K562 (cell line): ENCODE measurements around the gene NFATC1. TPM values are rescaled to one million over a fixed set of nuclear protein-coding genes. Genes with fewer than 3 reads are reported as not detected.

Source experiments
- ATAC-seq: fragments of 200-7000 bp; cut with Tn5 transposase; 3 replicates; pipeline ENCODE4 v1.9.1; 2020; ENCODE audit warnings: moderate library complexity
- BruUV-seq: library from RNA; stranded (reverse); fragments of 400-500 nt; replicated peaks from 2 replicates; lab custom pipeline; 2021; lab: Mats Ljungman, UMichigan
- CTCF ChIA-PET: fragments of 300-600 bp; formaldehyde crosslinking; extraction: SDS; loops from one replicate; lab custom pipeline; 2021; ENCODE audit warnings: low intra/inter-chr PET ratio; lab: Yijun Ruan, JAX
- POLR2A ChIA-PET: fragments of 300-600, 350-650 bp; sonication (Branson Sonifier 250); formaldehyde crosslinking; extraction: SDS; loops from one replicate; lab custom pipeline; 2021; ENCODE audit warnings: antibody characterized with exemption, inconsistent platforms; lab: Yijun Ruan, JAX
- DNase-seq, 4 experiments: peaks; one replicate each; pipeline versions ENCODE4 v3.0.0 to v3.0.0-alpha.2; 2011 to 2018; ENCODE audit warnings: low spot score in 3 of 4, mixed read lengths in 3 of 4; ENCODE audit errors: extremely low read depth in 1 of 4
- FAIRE-seq: peaks from 2 replicates; lab custom pipeline; 2011; peaks lifted over from hg19 to GRCh38; lab: Jason Lieb, UNC
- H2AFZ ChIP-seq: 2 replicates; pipeline ENCODE4 v1.6.0; 2011; ENCODE audit warnings: low read depth, low read length, control low read depth, inconsistent platforms
- H3K27ac ChIP-seq: fragments of 200-600 bp; 3 replicates; pipeline ENCODE4 v1.8.0; 2011; ENCODE audit warnings: low read depth, mild to moderate bottlenecking, control low read depth, inconsistent platforms, low read length, moderate library complexity, mixed read lengths; ENCODE audit errors: extremely low read depth
- H3K27me3 ChIP-seq, 2 experiments: fragments of 300-600 bp in 1 of 2; 2 replicates in 1 of 2; 3 replicates in 1 of 2; pipeline versions ENCODE4 v1.6.0 to v1.8.0; 2011; ENCODE audit warnings: inconsistent platforms in 2 of 2, low read length in 2 of 2, mild to moderate bottlenecking in 1 of 2, mixed read lengths in 1 of 2, moderate library complexity in 1 of 2; ENCODE audit not compliant: control insufficient read depth in 2 of 2, insufficient read depth in 2 of 2
- H3K36me3 ChIP-seq: fragments of 300-600 bp; 3 replicates; pipeline ENCODE4 v1.8.0; 2011; ENCODE audit warnings: mild to moderate bottlenecking, low read length, inconsistent platforms; ENCODE audit not compliant: control insufficient read depth, insufficient read depth
- H3K4me1 ChIP-seq, 2 experiments: fragments of 200-600 bp in 1 of 2; replicated peaks in 1 of 2; 2 replicates in 1 of 2; 3 replicates in 1 of 2; pipeline versions ENCODE4 v1.5.1 to v1.8.0; 2011; ENCODE audit warnings: inconsistent platforms in 2 of 2, low read length in 2 of 2, mild to moderate bottlenecking in 1 of 2, mixed read lengths in 1 of 2, moderate library complexity in 1 of 2; ENCODE audit not compliant: control insufficient read depth in 2 of 2, insufficient read depth in 2 of 2
- H3K4me2 ChIP-seq: 2 replicates; pipeline ENCODE4 v1.6.1; 2011; ENCODE audit warnings: low read length, control low read depth, inconsistent platforms, mixed read lengths; ENCODE audit not compliant: insufficient read depth
- H3K4me3 ChIP-seq: fragments of 200-600 bp; sonication (generic), shearing (Covaris generic); 2 replicates; pipeline ENCODE4 v1.5.1; 2016; ENCODE audit warnings: control low read depth, inconsistent platforms
- H3K79me2 ChIP-seq: fragments of 200-600 bp; 3 replicates; pipeline ENCODE4 v1.8.0; 2011; ENCODE audit warnings: low read length, inconsistent platforms; ENCODE audit not compliant: control insufficient read depth, insufficient read depth
- H3K9ac ChIP-seq, 2 experiments: 2 replicates each; pipeline versions ENCODE4 v1.6.0 to v1.6.1; 2011; ENCODE audit warnings: low read depth in 2 of 2, low read length in 2 of 2, control low read depth in 1 of 2, inconsistent platforms in 1 of 2, mild to moderate bottlenecking in 1 of 2, mixed read lengths in 1 of 2; ENCODE audit not compliant: insufficient read depth in 1 of 2
- H3K9me1 ChIP-seq: one replicate; pipeline ENCODE4 v1.6.0; 2011; ENCODE audit warnings: inconsistent platforms, mild to moderate bottlenecking, low read length, moderate library complexity; ENCODE audit not compliant: control insufficient read depth, insufficient read depth
- H3K9me3 ChIP-seq: replicated peaks from 2 replicates; pipeline ENCODE4 v1.5.1; 2011; ENCODE audit warnings: low read depth, low read length, inconsistent platforms; ENCODE audit not compliant: control insufficient read depth, insufficient read depth
- H4K20me1 ChIP-seq: replicated peaks from 2 replicates; pipeline ENCODE4 v1.6.1; 2011; ENCODE audit warnings: low read length, inconsistent platforms, mixed read lengths; ENCODE audit not compliant: control insufficient read depth, insufficient read depth
- ELF4 ChIP-seq: fragments of 450-650 bp; formaldehyde crosslinking; IDR thresholded peaks from 2 replicates; pipeline ENCODE4 v1.4.0; 2022; ENCODE audit warnings: missing genetic modification characterization
- FOXP1 ChIP-seq: sonication (generic); formaldehyde crosslinking; IDR thresholded peaks from 2 replicates; pipeline ENCODE4 v1.8.0; 2022; ENCODE audit warnings: mild to moderate bottlenecking, missing genetic modification reagents
- GTF2A2 ChIP-seq: IDR thresholded peaks from 2 replicates; pipeline ENCODE4 v1.6.1; 2016; ENCODE audit warnings: mild to moderate bottlenecking, missing genetic modification characterization, missing compliant biosample characterization
- MEIS2 ChIP-seq: fragments of 450-650 bp; IDR thresholded peaks from 2 replicates; pipeline ENCODE4 v1.6.1; 2014; ENCODE audit warnings: mild to moderate bottlenecking; ENCODE audit not compliant: partially characterized antibody
- POLR2B ChIP-seq: fragments of 450-650 bp; IDR thresholded peaks from 2 replicates; pipeline ENCODE4 v1.6.1; 2018; ENCODE audit warnings: low read depth; ENCODE audit not compliant: partially characterized antibody
- POLR2H ChIP-seq: IDR thresholded peaks from 2 replicates; pipeline ENCODE4 v1.6.1; 2016; ENCODE audit warnings: missing genetic modification characterization, low read depth, mild to moderate bottlenecking, control low read depth, missing compliant biosample characterization, moderate library complexity
- RUNX1 ChIP-seq: sonication (generic); IDR thresholded peaks from 2 replicates; pipeline ENCODE4 v1.6.1; 2016; ENCODE audit warnings: antibody characterized with exemption, low read depth
- SP2 ChIP-seq: IDR thresholded peaks from 2 replicates; pipeline ENCODE4 v1.6.1; 2011; ENCODE audit warnings: mild to moderate bottlenecking, low read depth, low read length, moderate library complexity; ENCODE audit not compliant: poor library complexity, severe bottlenecking; ENCODE audit errors: extremely low read depth
- TAF15 ChIP-seq: fragments of 200-400 bp; formaldehyde crosslinking; IDR thresholded peaks from 2 replicates; pipeline ENCODE4 v1.6.1; 2017; ENCODE audit warnings: mild to moderate bottlenecking, low read depth, low read length, moderate library complexity
- TCFL5 ChIP-seq: fragments of 250-450 bp; sonication (Bioruptor Pico); conservative IDR thresholded peaks from 2 replicates; pipeline ENCODE4 v1.6.1; 2021; ENCODE audit warnings: mild to moderate bottlenecking, moderate library complexity, matching md5 sums
- TGIF2 ChIP-seq: sonication (generic); formaldehyde crosslinking; IDR thresholded peaks from 2 replicates; pipeline ENCODE4 v1.8.1; 2022; ENCODE audit warnings: mild to moderate bottlenecking, missing genetic modification reagents, moderate library complexity
- ZFP30 ChIP-seq: fragments of 250-450 bp; sonication (Bioruptor Pico); IDR thresholded peaks from 2 replicates; pipeline ENCODE4 v1.8.0; 2022; ENCODE audit warnings: moderate library complexity, mild to moderate bottlenecking, inconsistent platforms, borderline replicate concordance
- ZNF124 ChIP-seq: sonication (generic); formaldehyde crosslinking; IDR thresholded peaks from 2 replicates; pipeline ENCODE4 v1.8.1; 2022; ENCODE audit warnings: missing genetic modification reagents
- ZNF3 ChIP-seq: fragments of 250-450 bp; sonication (Bioruptor Pico); IDR thresholded peaks from 2 replicates; pipeline ENCODE4 v1.5.0; 2021; ENCODE audit warnings: mild to moderate bottlenecking, moderate library complexity
- WGBS: fragments of 100-300 bp; shearing (Covaris generic); methylation state at CpG from one replicate; pipeline ENCODE4 v1.1.6; 2016; ENCODE audit warnings: low coverage, mixed read lengths; ENCODE audit not compliant: insufficient coverage; ENCODE audit errors: missing lambda C conversion rate; 5-methylcytosine and 5-hydroxymethylcytosine counted together
- in situ Hi-C: fragments of 300-500 bp; cut with MboI; formaldehyde crosslinking; loops from 4 replicates; pipeline ENCODE4 v1.15.0; 2018; ENCODE audit warnings: inconsistent platforms, mixed read lengths
- intact Hi-C: fragments of 100-400 bp; cut with micrococcal nuclease; formaldehyde crosslinking; loops from 2 replicates; pipeline ENCODE4 v1.14.2; 2022
- polyA plus RNA-seq, 8 experiments: library from polyadenylated mRNA; depleted of rRNA in 4 of 8; stranded (reverse) in 5 of 8; unstranded in 3 of 8; fragments of >200 nt; fragmentation: Nextera tagmentation in 2 of 8; fragmentation: Illumina TruSeq in 1 of 8; extraction: Ambion mirVana in 2 of 8; extraction: Trizol in 1 of 8; gene quantifications; 2 replicates each; pipeline versions ENCODE4 v1.2.1 to v1.2.3, GENCODE V29; 2011 to 2014; ENCODE audit warnings: inconsistent platforms in 1 of 8, missing spikeins in 1 of 8
- total RNA-seq, 7 experiments: library from RNA; depleted of rRNA in 6 of 7; stranded (reverse); fragments of >200 nt in 6 of 7; fragmentation: Illumina TruSeq in 2 of 7; extraction: Trizol in 2 of 7; gene quantifications; 2 replicates each; pipeline versions ENCODE4 v1.2.1 to v1.2.3, GENCODE V29; 2011 to 2021; ENCODE audit warnings: low replicate concordance in 1 of 7
- TF ChIP-seq, protein P1 (sequence below): fragments of 450-650 bp; IDR thresholded peaks from 2 replicates; pipeline ENCODE4 v1.6.1; 2017; ENCODE audit warnings: antibody characterized with exemption, mild to moderate bottlenecking

NFATC1 gene
- total and polyA plus RNA-seq, 9 of the 15 experiments (the other 6 are each of a cell fraction or from before 2014, with no cell fraction given) = 1.1 to 16.4 (median 2.5) TPM

DNA sequence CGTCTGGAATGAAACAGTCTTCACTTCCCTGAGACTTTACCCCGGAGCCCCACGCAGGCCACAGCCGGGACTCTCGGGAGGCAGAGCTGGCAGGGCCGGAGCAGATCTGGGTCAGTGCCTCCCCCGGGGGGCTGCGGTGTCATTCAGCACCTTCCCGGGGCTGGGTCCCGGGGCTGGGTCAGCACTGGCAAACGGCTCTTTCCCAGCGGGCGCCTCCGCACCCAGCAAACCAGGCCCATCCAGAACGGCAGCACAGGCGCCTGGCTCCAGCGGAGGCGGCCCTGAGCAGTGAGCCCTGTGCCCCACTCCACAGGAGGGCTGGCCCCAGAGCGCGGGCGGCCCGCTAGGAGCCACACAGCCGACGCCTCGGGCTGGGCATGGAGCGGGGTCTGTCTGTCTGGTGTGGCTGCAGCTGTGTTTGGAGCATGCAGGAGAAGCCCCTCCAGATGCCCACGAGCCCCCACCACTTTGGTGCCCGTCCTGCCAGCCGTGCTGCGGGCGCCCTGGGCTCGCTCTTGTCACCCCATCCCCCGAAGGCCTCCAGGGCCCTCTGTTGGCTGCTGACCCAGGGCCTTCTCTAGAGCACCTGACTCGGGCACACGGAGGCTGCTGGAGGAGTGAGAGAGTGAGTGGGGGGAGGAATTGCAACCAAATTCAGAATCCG lies 151.8 kb downstream of the NFATC1 start (continued):
- TF ChIP-seq RUNX1 (no peak), ELF4 (no peak), TGIF2 (CRISPR knock-in tag) (no peak), ZNF3 (CRISPR knock-in tag) (no peak), POLR2B (no peak), SP2 (no peak), ZNF124 (CRISPR knock-in tag) (no peak)

DNA sequence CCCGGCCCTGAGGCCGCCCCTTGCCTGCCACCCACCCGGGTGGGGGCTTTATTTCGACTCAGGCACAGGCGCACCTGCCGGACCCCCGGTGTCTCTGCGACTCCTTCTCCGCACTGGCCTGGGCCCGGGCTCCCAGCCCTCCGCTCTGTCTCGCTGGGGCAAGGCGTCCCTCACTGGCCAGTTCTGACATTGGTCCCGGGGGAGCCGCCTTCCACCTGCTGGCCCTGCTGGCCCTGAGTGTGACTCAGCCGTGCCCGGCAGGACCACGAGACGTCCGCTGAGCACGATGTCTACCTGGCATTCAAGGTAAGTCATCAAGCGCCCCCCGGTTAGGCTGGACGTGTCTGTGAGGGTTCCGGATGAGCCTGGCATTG lies 152.3 kb downstream of the NFATC1 start:
- intact Hi-C loops (no loop called here), in situ Hi-C loops (loop anchor here (5.0 kb wide), 1 partner anchor 79 kb away; no protein-coding TSS in a partner anchor)
- Histone ChIP-seq H3K9me1 (no peaks in the 10 kb centered on the region), H3K4me2 (no peak overlapping the region), H3K36me3 (no peaks in the 10 kb centered on the region), H3K27me3 (peaks cover 21 to 54% of the 10 kb centered on the region in 2 experiments; a peak in 3 of 5 replicates), H4K20me1 (0 out of 2 replicates have a peak, but pooled peaks cover 4% of the 10 kb centered on the region), H3K9ac (no peak overlapping the region), H3K79me2 (no peaks in the 10 kb centered on the region), H2AFZ (no peak overlapping the region), H3K4me1 (peaks cover 0 to 17% of the 10 kb centered on the region in 2 experiments; a peak in 2 of 5 replicates), H3K27ac (no peak overlapping the region), H3K4me3 (no peak overlapping the region), H3K9me3 (no peaks in the 10 kb centered on the region)
- DNase-seq (no peak), ATAC-seq (no peak), FAIRE-seq (no peak)
- BruUV-seq = no TSS peak
- WGBS = 17% methylated on average over 8 of the region's 25 CpGs
- ChIA-PET CTCF (no interaction called here), POLR2A (no interaction called here)
- TF ChIP-seq TCFL5 = no peak
- TF ChIP-seq ZFP30 = no peak
- TF ChIP-seq MEIS2 = no peak
- no peak for TF ChIP-seq FOXP1
- no peak for TF ChIP-seq GTF2A2
- TF ChIP-seq TAF15 = no peak
- TF ChIP-seq POLR2H = no peak
- TF ChIP-seq, protein P1, sequence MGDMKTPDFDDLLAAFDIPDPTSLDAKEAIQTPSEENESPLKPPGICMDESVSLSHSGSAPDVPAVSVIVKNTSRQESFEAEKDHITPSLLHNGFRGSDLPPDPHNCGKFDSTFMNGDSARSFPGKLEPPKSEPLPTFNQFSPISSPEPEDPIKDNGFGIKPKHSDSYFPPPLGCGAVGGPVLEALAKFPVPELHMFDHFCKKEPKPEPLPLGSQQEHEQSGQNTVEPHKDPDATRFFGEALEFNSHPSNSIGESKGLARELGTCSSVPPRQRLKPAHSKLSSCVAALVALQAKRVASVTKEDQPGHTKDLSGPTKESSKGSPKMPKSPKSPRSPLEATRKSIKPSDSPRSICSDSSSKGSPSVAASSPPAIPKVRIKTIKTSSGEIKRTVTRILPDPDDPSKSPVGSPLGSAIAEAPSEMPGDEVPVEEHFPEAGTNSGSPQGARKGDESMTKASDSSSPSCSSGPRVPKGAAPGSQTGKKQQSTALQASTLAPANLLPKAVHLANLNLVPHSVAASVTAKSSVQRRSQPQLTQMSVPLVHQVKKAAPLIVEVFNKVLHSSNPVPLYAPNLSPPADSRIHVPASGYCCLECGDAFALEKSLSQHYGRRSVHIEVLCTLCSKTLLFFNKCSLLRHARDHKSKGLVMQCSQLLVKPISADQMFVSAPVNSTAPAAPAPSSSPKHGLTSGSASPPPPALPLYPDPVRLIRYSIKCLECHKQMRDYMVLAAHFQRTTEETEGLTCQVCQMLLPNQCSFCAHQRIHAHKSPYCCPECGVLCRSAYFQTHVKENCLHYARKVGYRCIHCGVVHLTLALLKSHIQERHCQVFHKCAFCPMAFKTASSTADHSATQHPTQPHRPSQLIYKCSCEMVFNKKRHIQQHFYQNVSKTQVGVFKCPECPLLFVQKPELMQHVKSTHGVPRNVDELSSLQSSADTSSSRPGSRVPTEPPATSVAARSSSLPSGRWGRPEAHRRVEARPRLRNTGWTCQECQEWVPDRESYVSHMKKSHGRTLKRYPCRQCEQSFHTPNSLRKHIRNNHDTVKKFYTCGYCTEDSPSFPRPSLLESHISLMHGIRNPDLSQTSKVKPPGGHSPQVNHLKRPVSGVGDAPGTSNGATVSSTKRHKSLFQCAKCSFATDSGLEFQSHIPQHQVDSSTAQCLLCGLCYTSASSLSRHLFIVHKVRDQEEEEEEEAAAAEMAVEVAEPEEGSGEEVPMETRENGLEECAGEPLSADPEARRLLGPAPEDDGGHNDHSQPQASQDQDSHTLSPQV = no peak
